Measurements from ENCODE around the gene UNKL. TPM values are rescaled to one million over a fixed set of nuclear protein-coding genes. Genes with fewer than 3 reads are reported as not detected.
A peak's percentile ranks its signal among the peaks of the same experiment; 100 is the strongest.

Gene UNKL
- total RNA-seq, 2 donors from 2014 or later: 63.0 to 64.8 TPM

DNA sequence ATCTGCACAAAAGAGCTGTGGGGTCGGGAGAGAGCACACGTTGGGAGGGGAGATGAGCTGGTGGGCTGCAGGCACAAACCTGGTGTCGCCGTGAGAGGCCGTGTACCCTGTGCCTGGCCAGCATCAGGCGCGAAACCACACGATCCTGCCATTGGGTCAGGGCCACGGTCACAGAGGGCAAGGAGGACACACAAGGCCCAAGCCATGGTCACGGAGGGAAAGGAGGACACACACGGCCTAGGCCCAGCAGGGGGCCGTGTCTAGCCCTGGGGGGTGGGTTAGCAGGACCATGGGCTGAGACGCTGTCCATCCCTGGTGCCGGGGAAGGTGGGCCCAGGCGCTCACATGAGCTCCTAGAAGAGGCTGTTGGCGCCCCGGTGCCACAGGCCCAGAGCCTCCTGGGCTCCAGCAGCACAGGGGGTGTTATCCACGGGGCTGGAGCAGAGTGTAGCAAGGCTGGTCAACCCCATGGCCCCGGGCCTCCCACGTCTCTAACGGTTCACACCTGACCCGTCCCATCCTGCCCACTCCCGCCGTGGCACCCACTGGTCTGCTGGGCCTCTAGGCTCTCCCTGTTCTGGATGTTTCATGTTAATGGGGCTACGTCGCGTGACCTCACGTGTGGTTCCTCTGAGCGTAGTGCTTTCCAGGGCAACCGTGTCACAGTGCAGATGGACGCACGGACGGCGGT, 37.3 kb upstream of the UNKL start:
- H3K4me1 Mint-ChIP-seq: no peaks in the 10 kb centered on the region
- ATAC-seq: no peak
- no peaks in the 10 kb centered on the region for H3K9me3 ChIP-seq (ENCODE audit: control insufficient read depth, low read length, poor library complexity, severe bottlenecking)

DNA sequence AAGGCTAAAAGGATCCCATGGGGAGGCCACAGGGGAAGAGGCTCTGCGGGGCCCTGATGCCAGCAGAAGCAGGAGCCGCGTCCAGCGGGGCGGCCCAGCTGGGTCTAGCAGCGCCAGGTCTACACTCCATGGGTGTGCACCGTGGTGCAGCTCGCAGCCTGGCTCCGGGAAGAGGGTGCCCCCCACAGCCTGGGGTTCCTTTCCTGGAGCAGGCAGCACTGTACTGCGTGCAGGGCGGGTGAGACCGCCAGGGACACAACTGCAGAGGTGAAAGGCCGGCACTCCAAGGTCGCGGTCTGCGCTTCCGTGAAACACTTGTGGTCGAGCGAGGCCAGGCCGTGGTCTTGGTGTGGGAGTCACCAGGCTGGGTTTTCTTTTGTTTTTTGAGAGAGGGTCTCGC, 36.3 kb upstream of the UNKL start:
- H3K36me3 Mint-ChIP-seq (ENCODE audit: low read depth): no peaks in the 10 kb centered on the region
- H3K9me3 ChIP-seq (ENCODE audit: control insufficient read depth, low read length, poor library complexity, severe bottlenecking): no peaks in the 10 kb centered on the region
- ATAC-seq (no peak), DNase-seq (no peak)
- no peak overlapping the region for H3K4me3 Mint-ChIP-seq
- H3K27me3 Mint-ChIP-seq: no peaks in the 10 kb centered on the region
- H3K27ac Mint-ChIP-seq: no peak overlapping the region
- H3K4me1 Mint-ChIP-seq: no peaks in the 10 kb centered on the region

More for the DNA sequence above, 37.3 kb upstream of the UNKL start:
- no peak for DNase-seq
- Mint-ChIP-seq H3K36me3 (ENCODE audit: low read depth) (no peaks in the 10 kb centered on the region), H3K27me3 (no peaks in the 10 kb centered on the region), H3K27ac (no peak overlapping the region), H3K4me3 (no peak overlapping the region)

DNA sequence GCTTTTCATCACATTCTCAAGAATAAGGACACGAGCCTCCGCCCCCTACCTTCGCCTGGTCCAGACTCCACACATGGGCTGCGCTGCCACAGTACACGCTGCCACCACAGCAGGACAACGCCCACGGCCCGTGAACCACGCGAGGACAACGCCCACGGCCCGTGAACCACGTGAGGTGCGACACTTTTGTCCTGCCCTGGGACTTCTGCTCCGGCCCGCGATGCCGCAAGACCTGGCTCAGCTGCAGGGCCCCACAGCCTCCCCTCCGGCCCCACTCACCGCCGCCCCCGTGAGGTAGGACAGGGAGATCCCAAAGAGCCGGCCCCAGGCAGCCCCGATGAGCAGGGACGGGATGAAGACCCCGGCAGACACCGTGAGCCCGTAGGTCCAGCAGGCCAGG, 35.7 kb upstream of the UNKL start:
- Mint-ChIP-seq H3K4me1 (no peaks in the 10 kb centered on the region), H3K27ac (no peak overlapping the region), H3K36me3 (ENCODE audit: low read depth) (no peaks in the 10 kb centered on the region), H3K27me3 (no peaks in the 10 kb centered on the region), H3K4me3 (no peak overlapping the region)
- ATAC-seq (no peak), DNase-seq (no peak)
- no peaks in the 10 kb centered on the region for H3K9me3 ChIP-seq (ENCODE audit: control insufficient read depth, low read length, poor library complexity, severe bottlenecking)

DNA sequence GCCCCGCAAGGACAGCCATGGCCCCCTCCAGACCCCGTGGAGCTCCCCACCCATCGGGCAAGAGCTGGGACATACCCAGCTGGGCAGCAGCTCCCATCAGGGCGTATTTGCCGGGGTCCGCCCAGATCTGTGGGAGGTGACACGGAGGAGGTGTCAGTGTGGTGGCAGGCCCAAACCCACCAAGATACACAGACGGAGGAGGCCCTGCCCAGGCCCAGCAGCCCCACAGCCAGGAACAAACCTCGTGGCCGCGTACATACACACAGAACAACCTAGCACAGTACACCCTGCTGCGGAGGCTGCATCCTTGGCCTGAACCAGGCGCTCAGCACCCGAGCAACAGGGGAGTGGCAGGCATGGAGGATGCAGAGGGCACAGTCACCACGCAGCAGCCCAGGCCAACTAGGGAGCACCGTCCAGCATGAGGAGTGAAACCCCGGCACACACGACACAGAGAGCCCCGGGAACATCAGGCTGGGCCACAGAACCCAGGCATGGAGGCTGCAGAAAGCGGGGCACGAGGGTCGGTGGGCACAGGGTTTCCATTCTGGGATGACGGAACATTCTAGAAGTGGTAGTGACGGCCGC, 34.8 kb upstream of the UNKL start:
- no peak overlapping the region for H3K27ac Mint-ChIP-seq
- H3K4me3 Mint-ChIP-seq: no peak overlapping the region
- H3K36me3 Mint-ChIP-seq (ENCODE audit: low read depth): no peaks in the 10 kb centered on the region

DNA sequence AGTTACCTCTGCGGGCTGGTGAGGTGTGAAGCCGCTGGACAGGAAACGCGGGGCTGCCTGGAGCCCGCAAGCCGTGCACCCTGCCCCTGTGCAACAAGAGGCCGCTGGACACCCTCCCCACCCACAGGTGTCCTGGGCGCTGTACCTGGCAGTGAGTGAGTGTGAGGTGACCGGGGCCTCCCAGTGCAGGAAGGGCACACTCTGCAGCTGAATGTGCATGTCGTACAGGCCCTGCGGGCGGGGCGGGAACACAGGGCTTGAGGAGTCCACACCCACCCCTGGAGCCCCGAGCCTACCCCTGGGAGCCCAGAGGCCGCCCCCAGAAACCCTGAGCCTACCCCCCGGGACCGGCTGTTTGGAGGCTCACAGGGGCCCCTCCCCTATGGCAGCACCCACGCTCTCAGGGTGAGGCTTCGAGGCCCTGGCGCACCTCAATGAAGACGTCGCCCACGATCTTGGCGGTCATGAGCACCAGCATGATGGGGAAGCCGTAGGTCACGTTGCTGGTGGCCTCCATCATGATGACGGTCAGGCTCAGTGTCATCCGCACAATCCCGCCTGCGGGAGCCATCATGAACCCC, 34.1 kb upstream of the UNKL start:
- H3K9me3 ChIP-seq (ENCODE audit: control insufficient read depth, low read length, poor library complexity, severe bottlenecking): no peaks in the 10 kb centered on the region
- Mint-ChIP-seq H3K4me1 (no peaks in the 10 kb centered on the region), H3K4me3 (no peak overlapping the region), H3K27me3 (no peaks in the 10 kb centered on the region), H3K27ac (no peak overlapping the region), H3K36me3 (ENCODE audit: low read depth) (no peaks in the 10 kb centered on the region)
- ATAC-seq (no peak), DNase-seq (no peak)

More for the DNA sequence above, 34.8 kb upstream of the UNKL start:
- H3K27me3 Mint-ChIP-seq: no peaks in the 10 kb centered on the region
- ATAC-seq (no peak), DNase-seq (no peak)
- no peaks in the 10 kb centered on the region for H3K9me3 ChIP-seq (ENCODE audit: control insufficient read depth, low read length, poor library complexity, severe bottlenecking)
- no peaks in the 10 kb centered on the region for H3K4me1 Mint-ChIP-seq

DNA sequence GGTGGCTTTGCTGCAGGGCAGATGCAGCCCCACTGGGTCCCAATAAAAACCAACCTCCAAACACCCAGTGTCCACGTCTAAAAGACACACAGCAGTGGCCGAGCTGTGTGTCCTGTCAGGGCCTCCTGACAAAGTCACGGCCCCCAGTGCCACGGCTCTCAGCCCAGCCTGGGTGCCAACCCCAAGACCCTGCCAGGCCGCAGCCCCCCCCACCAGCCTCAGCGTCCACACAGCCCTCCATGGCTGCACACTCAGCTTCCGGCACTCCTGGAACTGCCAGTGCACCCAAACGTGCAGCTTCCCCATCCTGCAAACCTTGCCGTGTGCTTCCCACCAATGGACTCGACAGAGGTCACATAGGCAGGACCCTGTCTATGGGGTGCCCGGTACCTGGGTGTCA, 33.5 kb upstream of the UNKL start:
- no peaks in the 10 kb centered on the region for H3K27me3 Mint-ChIP-seq
- H3K4me3 Mint-ChIP-seq: no peak overlapping the region
- H3K9me3 ChIP-seq (ENCODE audit: control insufficient read depth, low read length, poor library complexity, severe bottlenecking): no peaks in the 10 kb centered on the region
- H3K36me3 Mint-ChIP-seq (ENCODE audit: low read depth): no peaks in the 10 kb centered on the region
- DNase-seq: no peak
- no peak overlapping the region for H3K27ac Mint-ChIP-seq
- no peak for ATAC-seq
- H3K4me1 Mint-ChIP-seq: no peaks in the 10 kb centered on the region

DNA sequence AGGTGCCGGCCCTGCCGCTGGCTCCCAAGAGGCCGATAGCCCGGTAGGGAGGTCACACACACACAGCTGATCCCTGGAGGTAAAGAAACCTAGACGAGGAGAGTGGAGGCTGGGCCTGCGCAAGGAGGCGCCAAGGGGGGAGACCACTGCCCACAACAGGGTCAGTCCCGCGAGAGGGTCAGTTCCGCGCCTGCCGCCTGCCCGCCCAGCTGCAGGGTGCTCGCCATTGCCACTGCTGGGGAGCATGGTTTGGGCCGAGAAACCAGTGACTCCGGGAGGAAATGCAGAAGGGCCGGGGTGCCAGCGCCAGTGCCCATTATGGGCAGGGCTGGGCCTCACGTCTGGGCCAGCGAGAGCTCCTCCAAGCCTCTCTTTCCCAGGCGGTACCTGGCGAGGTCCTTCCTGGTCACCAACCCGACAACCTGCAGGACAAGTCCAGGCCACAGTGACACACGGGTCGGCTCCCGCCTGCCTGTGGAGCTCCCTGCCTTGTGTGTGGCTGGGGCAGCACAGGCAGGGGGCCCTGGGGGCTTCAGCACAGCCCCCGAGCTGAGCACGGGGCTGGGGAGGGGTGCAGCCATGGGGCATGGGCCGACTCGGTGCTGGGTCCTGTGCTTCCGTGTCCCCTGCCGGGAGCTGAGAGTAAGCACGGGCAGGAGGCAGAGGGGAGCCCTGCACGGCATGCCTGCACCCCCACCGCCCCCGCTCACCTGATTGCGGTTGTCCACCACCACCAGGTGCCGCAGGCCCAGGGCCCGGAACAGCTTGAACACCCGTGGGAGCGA, 32.0 kb upstream of the UNKL start:
- no peaks in the 10 kb centered on the region for H3K4me1 Mint-ChIP-seq
- H3K9me3 ChIP-seq (ENCODE audit: control insufficient read depth, low read length, poor library complexity, severe bottlenecking): no peaks in the 10 kb centered on the region
- no peak overlapping the region for H3K27ac Mint-ChIP-seq
- no peaks in the 10 kb centered on the region for H3K36me3 Mint-ChIP-seq (ENCODE audit: low read depth)
- no peaks in the 10 kb centered on the region for H3K27me3 Mint-ChIP-seq
- no peak for DNase-seq
- no peak for ATAC-seq
- no peak overlapping the region for H3K4me3 Mint-ChIP-seq

DNA sequence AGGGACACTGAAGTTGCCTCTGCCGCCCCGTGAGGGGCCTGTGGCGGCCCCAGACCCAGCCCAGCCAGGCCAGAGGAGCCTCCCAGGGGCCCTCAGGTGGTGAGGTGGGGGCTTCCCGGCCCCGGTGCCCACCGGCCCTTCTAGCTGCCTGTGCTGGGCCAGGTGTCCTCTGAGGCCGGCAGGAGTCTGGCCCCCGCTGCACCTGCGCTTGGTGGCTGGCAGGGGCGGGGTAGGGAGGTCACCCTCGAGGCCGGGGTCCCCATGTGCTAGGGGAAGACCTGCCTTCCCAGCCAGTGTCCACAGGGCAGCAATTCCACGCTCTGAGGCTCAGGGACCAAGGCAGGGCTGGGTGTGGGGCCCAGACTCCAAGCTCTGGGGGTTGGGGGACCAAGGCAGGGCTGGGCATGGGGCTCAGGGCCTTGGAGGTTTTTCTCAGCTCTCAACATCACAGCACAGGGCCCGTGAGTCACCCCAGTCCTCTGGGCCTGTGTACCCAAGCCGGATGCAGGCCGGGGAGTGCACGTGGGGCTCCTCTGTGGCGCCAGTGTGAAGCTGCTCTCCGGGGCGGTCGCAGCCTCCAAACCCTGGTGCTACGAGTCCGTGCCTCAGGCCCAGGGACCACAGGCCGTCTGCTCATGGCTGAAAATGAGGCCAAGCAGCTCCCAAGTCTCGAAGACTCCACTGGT, 31.2 kb upstream of the UNKL start:
- Mint-ChIP-seq H3K27ac (no peak overlapping the region), H3K36me3 (ENCODE audit: low read depth) (no peaks in the 10 kb centered on the region), H3K4me1 (no peaks in the 10 kb centered on the region), H3K27me3 (no peaks in the 10 kb centered on the region), H3K4me3 (no peak overlapping the region)
- ATAC-seq (peak; percentile 3), DNase-seq (no peak)
- no peaks in the 10 kb centered on the region for H3K9me3 ChIP-seq (ENCODE audit: control insufficient read depth, low read length, poor library complexity, severe bottlenecking)

DNA sequence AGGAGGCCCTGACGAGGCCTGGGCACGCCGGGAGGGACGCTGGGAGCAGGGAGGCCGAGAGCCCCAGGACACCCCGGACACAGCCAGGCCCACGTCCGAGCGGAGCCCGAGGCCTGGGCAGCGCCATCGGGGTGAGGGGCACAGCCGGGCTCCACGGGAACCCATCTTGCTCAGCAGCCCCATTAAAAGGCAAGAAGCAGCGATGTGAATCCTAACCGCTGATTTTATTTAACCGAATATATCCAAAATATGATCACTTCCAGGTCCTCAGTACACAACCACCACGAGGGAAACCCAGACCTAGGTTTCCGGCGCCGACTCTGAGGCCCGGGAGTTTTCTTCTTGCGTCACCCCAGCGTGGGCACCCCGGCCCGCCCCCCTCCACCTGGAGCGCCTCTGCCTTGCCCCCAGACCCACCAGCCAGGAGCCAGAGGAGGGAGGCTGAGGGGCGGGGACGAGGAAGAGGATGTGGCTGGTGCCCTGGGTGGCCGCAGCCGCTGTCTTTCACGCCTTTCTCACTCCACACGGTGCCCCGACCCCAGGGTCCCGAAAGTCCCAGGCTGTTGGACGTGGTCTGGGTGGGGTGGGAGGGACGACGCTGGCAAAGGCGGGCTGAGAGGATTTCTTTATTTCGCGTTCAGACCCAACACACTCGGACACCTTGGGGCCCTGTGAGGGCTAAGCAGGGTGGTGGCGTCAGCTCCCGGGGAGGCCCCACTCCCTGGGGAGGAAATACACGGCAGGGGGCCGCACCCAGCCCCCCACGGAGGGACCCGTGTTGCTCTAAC, 30.4 kb upstream of the UNKL start:
- ATAC-seq (peak; percentile 32), DNase-seq (no peak)
- H3K36me3 Mint-ChIP-seq (ENCODE audit: low read depth): no peaks in the 10 kb centered on the region
- H3K27ac Mint-ChIP-seq: no peak overlapping the region
- H3K9me3 ChIP-seq (ENCODE audit: control insufficient read depth, low read length, poor library complexity, severe bottlenecking): no peaks in the 10 kb centered on the region
- no peaks in the 10 kb centered on the region for H3K27me3 Mint-ChIP-seq
- no peaks in the 10 kb centered on the region for H3K4me1 Mint-ChIP-seq
- no peak overlapping the region for H3K4me3 Mint-ChIP-seq

DNA sequence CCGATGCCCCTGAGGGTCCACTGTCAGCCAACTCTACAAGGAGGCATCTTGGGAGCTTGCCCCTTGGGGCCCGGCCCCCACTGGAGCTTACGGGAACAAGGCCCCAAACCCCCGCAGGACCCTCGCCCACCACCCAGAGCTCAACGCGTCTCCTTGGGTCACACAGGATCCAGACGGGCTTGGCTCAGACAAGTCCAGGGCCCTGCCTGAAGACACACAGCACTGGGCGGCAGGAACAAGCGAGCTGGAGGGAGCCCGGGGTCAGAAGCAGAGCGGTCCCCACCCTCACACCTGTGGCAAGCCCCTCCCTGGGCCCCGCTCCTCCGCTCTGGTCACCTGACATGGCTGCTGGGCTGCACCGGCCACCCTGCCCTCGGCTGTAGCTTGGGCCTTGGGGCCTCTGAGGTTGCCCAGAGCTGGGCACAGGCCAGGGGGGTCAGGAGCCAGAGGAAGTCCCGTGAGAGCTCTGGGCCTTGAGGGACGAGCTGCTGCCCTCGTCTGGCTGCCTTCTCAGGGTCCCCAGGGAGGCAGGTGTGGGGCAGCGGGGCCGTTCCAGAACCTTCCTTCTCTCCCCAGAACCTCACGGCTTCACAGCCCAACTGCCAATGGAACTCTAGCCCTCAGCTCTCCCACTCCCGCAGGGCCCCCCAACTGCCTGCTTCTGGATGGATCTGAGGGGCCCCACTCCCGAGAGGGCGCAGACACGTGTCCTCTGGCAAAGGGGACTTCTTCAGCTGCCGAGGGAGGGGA, 29.7 kb upstream of the UNKL start, which contains the start of gene CCDC154:
TSS of gene CCDC154 (minus strand) at position 577 of the 750 bp plus-strand sequence. CDS start at position 343, 234 bp downstream.
- no peaks in the 10 kb centered on the region for H3K9me3 ChIP-seq (ENCODE audit: control insufficient read depth, low read length, poor library complexity, severe bottlenecking)
- DNase-seq: no peak
- Mint-ChIP-seq H3K27me3 (no peaks in the 10 kb centered on the region), H3K4me3 (no peak within 1 kb of the TSS), H3K36me3 (ENCODE audit: low read depth) (no peaks in the 10 kb centered on the region), H3K4me1 (no peaks in the 10 kb centered on the region), H3K27ac (no peak within 1 kb of the TSS)
- no peak for ATAC-seq

DNA sequence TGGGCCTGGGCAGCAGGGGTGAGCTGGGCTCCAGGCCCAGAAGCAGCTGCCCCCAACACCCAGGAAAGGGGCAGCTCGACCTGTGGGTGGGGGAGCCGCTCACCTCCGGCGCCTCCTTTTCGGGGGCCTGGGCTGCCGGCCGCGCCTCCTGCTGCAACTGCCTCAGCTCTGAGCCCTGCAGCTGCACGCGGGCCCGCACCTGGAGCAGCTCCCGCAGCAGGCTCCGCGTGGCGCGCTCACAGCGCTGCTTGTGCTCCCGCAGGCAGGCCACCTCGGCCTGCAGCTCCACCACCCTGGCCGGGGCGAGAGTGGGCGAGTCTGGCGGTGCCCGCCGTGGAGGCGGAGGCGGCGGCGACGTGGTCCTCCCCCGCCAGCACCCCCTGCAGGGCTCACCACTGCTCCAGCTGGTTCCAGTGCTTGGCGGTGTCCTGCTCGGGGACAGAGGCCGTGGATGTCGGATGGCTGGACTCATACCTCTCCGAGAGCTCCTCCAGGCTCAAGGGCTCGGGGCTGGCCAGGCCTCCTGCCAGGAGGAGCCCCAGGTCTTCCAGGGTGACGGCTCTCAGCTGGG, 29.0 kb upstream of the UNKL start:
- H3K27me3 Mint-ChIP-seq: no peaks in the 10 kb centered on the region
- no peak overlapping the region for H3K27ac Mint-ChIP-seq
- no peaks in the 10 kb centered on the region for H3K36me3 Mint-ChIP-seq (ENCODE audit: low read depth)
- ATAC-seq: no peak
- no peak overlapping the region for H3K4me3 Mint-ChIP-seq
- H3K9me3 ChIP-seq (ENCODE audit: control insufficient read depth, low read length, poor library complexity, severe bottlenecking): no peaks in the 10 kb centered on the region
- no peaks in the 10 kb centered on the region for H3K4me1 Mint-ChIP-seq
- no peak for DNase-seq

DNA sequence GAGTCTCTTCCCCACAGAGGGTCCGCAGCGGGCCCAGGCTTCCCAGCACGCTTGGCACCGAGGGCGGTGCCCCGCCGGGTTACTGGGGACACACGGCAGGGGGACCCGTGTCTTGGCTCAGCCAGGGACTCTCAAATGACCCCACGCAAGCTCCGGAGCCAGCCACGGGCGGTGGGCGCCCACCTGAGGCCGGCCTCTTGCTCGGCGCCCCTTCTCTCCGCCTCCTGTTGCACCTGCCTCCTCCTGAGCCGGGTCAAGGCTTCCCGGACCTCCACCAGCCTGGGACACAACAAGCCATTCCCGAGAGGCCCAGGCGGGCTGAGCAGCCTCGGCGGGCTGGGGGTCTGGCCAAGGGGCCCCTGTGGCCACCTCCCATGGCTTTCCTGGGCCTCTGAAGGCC, 28.2 kb upstream of the UNKL start:
- no peaks in the 10 kb centered on the region for H3K27me3 Mint-ChIP-seq
- H3K36me3 Mint-ChIP-seq (ENCODE audit: low read depth): no peaks in the 10 kb centered on the region
- H3K4me1 Mint-ChIP-seq: no peaks in the 10 kb centered on the region

More for the DNA sequence above, 28.2 kb upstream of the UNKL start:
- no peak overlapping the region for H3K27ac Mint-ChIP-seq
- DNase-seq (no peak), ATAC-seq (no peak)
- no peak overlapping the region for H3K4me3 Mint-ChIP-seq
- H3K9me3 ChIP-seq (ENCODE audit: control insufficient read depth, low read length, poor library complexity, severe bottlenecking): no peaks in the 10 kb centered on the region
